Smooth muscle cell (in vitro differentiated cells): ENCODE measurements around the gene INTS11. TPM values are rescaled to one million over a fixed set of nuclear protein-coding genes. Genes with fewer than 3 reads are reported as not detected.

Source experiments
- DNase-seq: peaks from one replicate; lab custom pipeline; 2025; ENCODE audit not compliant: unreplicated experiment; lab: John Stamatoyannopoulos, UW
- H2AFZ ChIP-seq: fragments of 200-600 bp; sonication (generic); 2 replicates; pipeline ENCODE4 v1.6.0; 2016; ENCODE audit warnings: antibody characterized with exemption, low read depth, mild to moderate bottlenecking
- H3F3A ChIP-seq: fragments of 200-600 bp; sonication (generic); 2 replicates; pipeline ENCODE4 v1.6.0; 2017; ENCODE audit warnings: antibody characterized with exemption, low read depth
- H3K27ac ChIP-seq: fragments of 200-600 bp; sonication (generic); 2 replicates; pipeline ENCODE4 v1.5.1; 2016; ENCODE audit warnings: low read depth, mild to moderate bottlenecking
- H3K27me3 ChIP-seq: fragments of 200-600 bp; sonication (generic); 2 replicates; pipeline ENCODE4 v1.6.1; 2016; ENCODE audit warnings: low read depth, mild to moderate bottlenecking
- H3K36me3 ChIP-seq: fragments of 200-600 bp; sonication (generic); 2 replicates; pipeline ENCODE4 v1.5.1; 2016; ENCODE audit warnings: low read depth
- H3K4me1 ChIP-seq: fragments of 200-600 bp; sonication (generic); 2 replicates; pipeline ENCODE4 v1.5.1; 2016; ENCODE audit warnings: low read depth
- H3K4me2 ChIP-seq: fragments of 200-600 bp; sonication (generic); 2 replicates; pipeline ENCODE4 v1.6.0; 2016; ENCODE audit warnings: mild to moderate bottlenecking
- H3K4me3 ChIP-seq: fragments of 200-600 bp; sonication (generic); 2 replicates; pipeline ENCODE4 v1.5.1; 2016; ENCODE audit warnings: mild to moderate bottlenecking
- H3K79me2 ChIP-seq: fragments of 200-600 bp; sonication (generic); 2 replicates; pipeline ENCODE4 v1.6.0; 2016; ENCODE audit warnings: low read depth, mild to moderate bottlenecking
- H3K9ac ChIP-seq: fragments of 200-600 bp; sonication (generic); 2 replicates; pipeline ENCODE4 v1.6.0; 2016; ENCODE audit warnings: low read depth
- H3K9me3 ChIP-seq: fragments of 200-600 bp; sonication (generic); replicated peaks from 2 replicates; pipeline ENCODE4 v1.5.1; 2016; ENCODE audit warnings: low read depth
- H4K20me1 ChIP-seq: fragments of 200-600 bp; sonication (generic); 2 replicates; pipeline ENCODE4 v1.6.0; 2016; ENCODE audit warnings: low read depth
- CTCF ChIP-seq: fragments of 200-600 bp; sonication (generic); IDR thresholded peaks from 2 replicates; pipeline ENCODE4 v1.5.1; 2017; ENCODE audit warnings: borderline replicate concordance, mild to moderate bottlenecking, antibody characterized with exemption; ENCODE audit not compliant: insufficient read depth, poor library complexity, severe bottlenecking
- WGBS: methylation state at CpG from one replicate; pipeline ENCODE4 v1.1.7; 2016; ENCODE audit warnings: low lambda C conversion rate; 5-methylcytosine and 5-hydroxymethylcytosine counted together
- polyA plus RNA-seq: library from polyadenylated mRNA; unstranded; fragments of >200 nt; fragmentation: Nextera tagmentation; extraction: Ambion mirVana; gene quantifications from 2 replicates; pipeline ENCODE4 v1.2.1, GENCODE V29; 2016
- total RNA-seq: library from RNA; depleted of rRNA; stranded (reverse); fragments of >200 nt; gene quantifications from 2 replicates; pipeline ENCODE4 v1.2.3, GENCODE V29; 2014

INTS11 gene
- total and polyA plus RNA-seq, 2 experiments from 2014 or later: 48.5 to 63.1 TPM

DNA sequence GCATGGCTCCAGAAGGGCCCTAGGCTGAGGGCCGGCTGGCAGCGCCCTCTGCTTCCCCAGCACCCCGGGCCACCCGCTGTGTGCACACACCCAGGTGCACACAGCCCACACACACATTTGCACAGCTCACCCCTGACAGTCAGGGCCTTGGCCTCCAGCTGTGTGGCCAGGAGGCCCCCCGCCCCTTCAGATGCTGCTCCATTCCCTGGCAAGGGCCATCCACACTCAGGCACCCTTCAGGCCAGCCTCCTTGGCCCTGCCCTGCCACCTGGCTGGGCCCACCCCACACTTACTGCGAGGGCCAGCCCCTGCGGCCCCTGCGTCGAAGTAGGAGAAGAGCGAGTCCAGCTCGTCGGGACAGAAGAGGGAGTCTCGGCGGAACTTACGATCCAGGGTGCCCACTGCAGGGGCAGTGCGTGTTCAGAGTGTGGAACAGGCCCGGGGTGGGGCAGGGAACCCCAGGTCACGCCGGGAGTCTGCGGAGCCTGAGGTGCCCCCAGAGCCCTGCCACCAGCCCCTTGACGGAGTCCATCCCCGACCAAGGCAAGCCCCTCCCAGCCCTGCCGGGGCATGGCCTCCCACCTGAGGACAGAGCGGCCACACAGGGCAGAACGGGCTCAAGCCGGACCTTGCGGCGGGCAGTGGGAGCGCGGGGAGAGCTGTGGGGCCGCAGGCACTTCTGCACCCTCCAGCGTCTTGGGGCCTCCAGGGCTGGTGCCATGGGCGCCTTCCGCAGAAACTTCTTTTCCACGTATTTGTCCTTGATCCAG is 29.1 kb downstream of the INTS11 start:
- Histone ChIP-seq H3K4me2 (no peak overlapping the region), H3K79me2 (no peaks in the 10 kb centered on the region), H3K9ac (no peak overlapping the region), H3F3A (no peaks in the 10 kb centered on the region), H4K20me1 (peaks cover 25% of the 10 kb centered on the region), H3K4me1 (no peaks in the 10 kb centered on the region), H3K27ac (no peak overlapping the region), H3K36me3 (no peaks in the 10 kb centered on the region), H3K4me3 (no peak overlapping the region), H3K9me3 (no peaks in the 10 kb centered on the region), H2AFZ (no peak overlapping the region), H3K27me3 (no peaks in the 10 kb centered on the region)
- no peak for TF ChIP-seq CTCF
- DNase-seq: no peak
- WGBS: 96% methylated on average over 30 of the region's 35 CpGs

GRCh38 chr1:1294250-1294890 is 30.1 kb downstream of the INTS11 start:
- Histone ChIP-seq H3K36me3 (no peaks in the 10 kb centered on the region), H2AFZ (no peak overlapping the region)
- WGBS: 94% methylated on average over 56 of the region's 58 CpGs

DNA sequence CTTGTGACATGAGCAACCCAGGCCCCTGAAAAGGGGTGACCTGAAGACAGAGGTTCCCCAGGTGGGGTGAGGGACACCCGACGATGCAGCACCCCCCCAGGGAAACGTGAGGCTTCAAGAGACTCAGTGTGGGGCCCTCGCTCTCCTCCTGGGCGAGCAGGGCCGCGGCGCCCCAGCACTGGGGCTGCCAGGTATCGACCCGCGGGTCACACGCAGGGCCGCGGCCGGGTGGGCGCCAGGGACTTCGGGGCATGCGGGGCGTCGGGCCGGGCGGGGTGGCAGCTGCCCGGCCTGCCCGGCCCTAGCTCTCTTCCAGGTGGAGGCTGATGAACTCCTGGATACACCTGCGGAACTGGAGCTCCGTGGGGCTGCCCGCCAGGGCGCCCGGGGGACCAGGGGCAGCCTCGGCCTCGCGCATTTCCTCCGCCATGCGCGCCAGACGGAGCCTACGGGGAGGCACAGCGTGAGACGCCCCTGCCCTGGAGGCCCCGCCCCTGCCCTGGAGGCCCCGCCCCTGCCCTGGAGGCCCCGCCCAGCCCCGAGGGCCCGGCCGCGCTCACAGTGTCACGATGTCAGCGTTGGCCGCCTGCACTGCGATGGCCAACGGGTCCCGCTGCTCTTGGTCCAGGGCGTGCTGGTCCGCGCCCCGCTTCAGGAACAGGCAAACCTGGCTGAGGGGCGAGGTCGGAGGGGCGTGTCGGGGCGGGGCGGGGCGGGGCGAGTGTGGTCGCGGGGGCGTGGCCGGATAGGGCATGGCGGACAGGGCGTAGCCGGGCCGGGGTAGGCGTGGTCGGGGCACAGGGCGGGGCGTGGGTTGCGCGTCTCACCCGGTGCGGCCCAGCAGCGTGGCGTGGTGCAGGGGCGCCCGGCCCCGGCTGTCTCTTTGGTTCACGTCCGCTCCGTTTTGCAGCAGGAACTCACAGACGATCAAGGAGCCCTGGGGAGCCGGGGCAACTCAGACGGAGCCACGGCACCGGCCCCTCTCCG is 30.9 kb downstream of the INTS11 start:
- H3K27ac ChIP-seq: no peak overlapping the region
- no peak overlapping the region for H3K4me2 ChIP-seq
- no peaks in the 10 kb centered on the region for H3K27me3 ChIP-seq
- H3K36me3 ChIP-seq: no peaks in the 10 kb centered on the region
- no peak overlapping the region for H2AFZ ChIP-seq
- H3K9me3 ChIP-seq: no peaks in the 10 kb centered on the region
- no peak overlapping the region for H3K4me3 ChIP-seq
- no peak for DNase-seq
- H3K79me2 ChIP-seq: no peaks in the 10 kb centered on the region
- no peak overlapping the region for H3K9ac ChIP-seq
- 82% methylated on average over 43 of the region's 94 CpGs for WGBS
- H3F3A ChIP-seq: no peaks in the 10 kb centered on the region
- no peak for TF ChIP-seq CTCF
- no peaks in the 10 kb centered on the region for H3K4me1 ChIP-seq
- H4K20me1 ChIP-seq: peaks cover 7% of the 10 kb centered on the region

More at GRCh38 chr1:1294250-1294890, 30.1 kb downstream of the INTS11 start:
- no peak for DNase-seq
- Histone ChIP-seq H3K4me3 (no peak overlapping the region), H3K27ac (no peak overlapping the region), H3K27me3 (no peaks in the 10 kb centered on the region), H3K79me2 (no peaks in the 10 kb centered on the region), H3K9me3 (no peaks in the 10 kb centered on the region), H3K4me2 (no peak overlapping the region), H4K20me1 (peaks cover 15% of the 10 kb centered on the region), H3K9ac (no peak overlapping the region), H3K4me1 (no peaks in the 10 kb centered on the region), H3F3A (no peaks in the 10 kb centered on the region)
- no peak for TF ChIP-seq CTCF
